A549 treated with ZK216348 at 1 μM for 4 hours (cell line): Measurements from ENCODE around the gene MLYCD. TPM values are rescaled to one million over a fixed set of nuclear protein-coding genes. Genes with fewer than 3 reads are reported as not detected.

Source experiments
- total RNA-seq: library from RNA; stranded (reverse); fragments of 200-300 nt; extraction: Qiagen RNA extraction; gene quantifications from 5 replicates; pipeline ENCODE4 v1.2.3, GENCODE V29; 2022; ENCODE audit warnings: low read depth

MLYCD gene
- total RNA-seq, result 1.3 to 1.9 TPM (median 1.8 TPM) in 5 replicates

GRCh38 chr16:83898463-83899271, at the start of gene MLYCD:
TSS of gene MLYCD (plus strand) at chr16:83899115. CDS start at chr16:83899145, 30 bp downstream.

GRCh38 chr16:83952940-83953795, 54.3 kb downstream of the MLYCD start, which contains the start of gene OSGIN1:
TSS of gene OSGIN1 (plus strand) at chr16:83953240. CDS start at chr16:83957672, 4,432 bp downstream.

GRCh38 chr16:83967838-83968305, 69.0 kb downstream of the MLYCD start, which contains the start of gene NECAB2:
TSS of gene NECAB2 (plus strand) at chr16:83968244. CDS start at chr16:83968649, 405 bp downstream.

Other genes starting within 250 kb of the MLYCD start
- gene HSBP1, start 91.1 kb upstream of the MLYCD start, total RNA-seq, result 122 to 196 TPM (median 181 TPM) in 5 replicates
- gene OSGIN1, start 54.1 kb downstream of the MLYCD start, total RNA-seq, result 20.4 to 40.0 TPM (median 24.5 TPM) in 5 replicates
- gene NECAB2, start 69.1 kb downstream of the MLYCD start, total RNA-seq, result 1.7 to 4.0 TPM (median 1.9 TPM) in 5 replicates
- not detected in 5 replicates for gene SLC38A8, start 143.7 kb downstream of the MLYCD start, total RNA-seq
- 34.2 to 49.0 TPM (median 46.7 TPM) in 5 replicates for gene MBTPS1, start 217.8 kb downstream of the MLYCD start, total RNA-seq
- 14.6 to 19.7 TPM (median 18.5 TPM) in 5 replicates for gene HSDL1, start 246.1 kb downstream of the MLYCD start, total RNA-seq
- gene DNAAF1, start 246.2 kb downstream of the MLYCD start, total RNA-seq, result 0.18 to 0.28 TPM (median 0.22 TPM) in 4 of 5 replicates, not detected in the other